GM18858 (cell line): ENCODE measurements around the gene ZNF625.
"Not testable (repeated sequence)": the region's sequence is repeated elsewhere in the genome, so short reads cannot be mapped to it uniquely, and the experiment has no call there.

Experiments
- ATAC-seq: cut with Tn5 transposase; IDR thresholded peaks from one replicate; pipeline ENCODE4 v1.9.1; 2021; ENCODE audit not compliant: unreplicated experiment

Gene ZNF625

DNA sequence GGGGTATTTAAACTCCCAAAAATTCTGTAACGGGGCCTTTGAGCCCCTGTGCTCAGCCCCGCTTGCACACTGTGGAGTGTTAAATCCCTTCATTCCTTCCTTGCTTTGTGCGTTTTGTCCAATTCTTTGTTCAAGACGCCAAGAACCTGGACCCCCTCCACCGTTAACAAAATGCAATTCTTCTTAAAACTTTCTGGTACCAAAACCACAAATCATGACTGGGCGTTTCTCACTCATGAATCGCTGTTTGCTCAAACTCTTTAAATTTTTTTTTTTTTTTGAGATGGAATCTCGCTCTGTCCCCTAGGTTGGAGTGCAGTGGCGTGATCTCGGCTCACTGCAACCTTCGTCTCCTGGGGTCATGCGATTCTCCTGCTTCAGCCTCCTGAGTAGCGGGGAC, 17.3 kb downstream of the ZNF625 start:
- no peak for ATAC-seq

DNA sequence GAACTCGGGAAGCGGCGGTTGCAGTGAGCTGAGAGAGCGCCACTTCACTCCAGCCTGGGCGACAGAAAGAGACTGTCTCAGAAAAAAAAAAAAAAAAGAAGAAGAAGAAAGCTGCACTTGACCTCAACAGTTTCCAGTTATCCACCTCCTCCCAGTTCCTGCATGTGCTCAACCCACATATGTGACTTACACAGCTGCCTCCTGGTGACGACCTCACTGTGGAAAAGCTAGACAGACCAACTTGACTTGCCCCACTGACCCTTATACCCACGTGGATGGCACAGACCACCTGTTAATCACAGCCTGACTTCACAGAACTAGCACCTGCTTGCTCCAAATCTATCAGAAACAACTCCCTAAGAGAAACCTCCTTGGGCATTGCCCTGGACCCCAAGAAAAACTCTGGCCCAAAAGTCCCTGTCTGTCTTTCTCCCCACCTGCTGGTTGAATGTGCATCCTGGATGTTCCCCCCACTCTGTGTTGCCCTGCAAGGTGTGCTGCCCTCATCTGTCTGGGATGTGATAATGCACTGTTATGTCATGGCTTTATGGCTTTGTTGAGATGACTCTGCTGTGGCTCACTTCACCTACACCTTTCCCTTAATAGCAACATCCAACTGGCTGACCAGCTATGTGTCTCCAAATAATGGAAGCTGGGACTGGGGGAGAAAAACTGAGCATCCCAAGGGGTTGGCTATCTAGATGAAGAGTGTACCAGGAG, 19.2 kb downstream of the ZNF625 start:
- ATAC-seq = no peak

DNA sequence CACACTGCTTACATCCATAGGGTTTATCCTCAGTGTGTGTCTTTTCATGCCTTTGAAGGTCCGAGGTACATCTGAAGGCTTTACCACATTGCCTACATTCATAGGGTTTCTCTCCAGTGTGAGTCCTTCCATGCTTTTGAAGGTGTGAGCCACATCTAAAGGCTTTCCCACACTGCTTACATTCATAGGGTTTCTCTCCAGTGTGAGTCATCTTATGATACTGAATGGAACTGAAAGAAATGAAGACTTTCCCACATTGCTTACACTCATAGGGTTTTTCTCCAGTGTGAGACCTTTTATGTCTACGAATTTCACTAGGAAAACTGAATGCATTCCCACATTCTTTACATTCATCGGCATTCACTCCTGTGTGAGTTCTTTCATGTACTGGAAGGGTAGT, 23.5 kb downstream of the ZNF625 start:
- no peak for ATAC-seq

DNA sequence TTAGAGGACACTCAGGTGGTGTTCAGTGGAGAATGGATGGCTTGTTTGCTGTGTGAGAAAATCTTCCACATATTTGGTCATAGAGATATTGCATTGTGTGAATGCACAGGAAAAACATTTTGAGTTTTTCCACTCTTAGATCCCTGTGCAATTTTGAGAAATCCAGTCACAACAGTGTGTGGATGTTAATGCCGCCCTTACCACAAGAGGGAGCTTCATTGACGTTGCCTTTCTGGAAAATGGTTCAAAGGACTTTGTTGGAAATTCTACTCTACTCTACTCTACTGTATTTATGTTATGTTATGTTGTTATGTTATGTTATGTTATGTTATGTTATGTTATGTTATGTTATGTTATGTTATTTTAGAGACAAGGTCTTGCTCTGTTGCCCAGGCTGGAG, 29.8 kb downstream of the ZNF625 start:
- ATAC-seq = no peak

DNA sequence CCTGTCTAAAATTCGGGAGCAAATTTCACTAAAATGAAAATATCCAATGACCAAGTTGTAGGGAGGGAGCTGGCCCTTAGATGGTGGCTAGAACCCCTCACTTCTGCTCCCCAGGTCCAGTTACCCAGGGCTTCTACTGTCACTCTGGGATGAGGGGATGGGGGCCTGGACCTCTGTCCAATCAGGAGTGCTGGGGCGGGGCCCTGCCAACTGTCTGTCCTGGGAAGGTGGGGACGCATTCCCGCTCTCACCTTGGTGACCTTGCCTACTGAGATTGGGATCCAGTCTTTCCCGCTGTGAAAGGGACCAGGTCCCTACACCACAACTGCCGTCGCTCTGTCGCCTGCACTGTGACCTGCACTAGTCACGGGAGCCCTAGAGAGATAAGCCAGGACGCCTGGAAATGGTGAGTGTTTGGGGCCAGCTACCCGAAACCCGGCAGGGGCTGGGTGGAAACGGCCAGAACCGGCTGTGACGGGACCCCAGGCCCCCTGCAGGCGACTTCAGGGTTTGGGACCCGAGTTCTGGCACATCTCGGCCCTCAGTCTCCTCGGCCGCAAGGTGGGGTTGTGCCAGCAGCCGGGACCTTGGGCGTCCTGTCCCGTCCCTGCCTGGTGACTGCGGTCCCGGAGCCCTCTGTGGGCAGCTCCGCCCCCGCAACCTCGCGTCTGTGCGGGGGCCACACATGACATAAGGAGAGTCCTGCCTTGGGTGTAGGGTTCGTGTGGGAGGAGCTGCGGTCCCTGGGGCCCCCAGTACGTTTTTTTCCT, 39.1 kb downstream of the ZNF625 start:
- ATAC-seq = no peak

DNA sequence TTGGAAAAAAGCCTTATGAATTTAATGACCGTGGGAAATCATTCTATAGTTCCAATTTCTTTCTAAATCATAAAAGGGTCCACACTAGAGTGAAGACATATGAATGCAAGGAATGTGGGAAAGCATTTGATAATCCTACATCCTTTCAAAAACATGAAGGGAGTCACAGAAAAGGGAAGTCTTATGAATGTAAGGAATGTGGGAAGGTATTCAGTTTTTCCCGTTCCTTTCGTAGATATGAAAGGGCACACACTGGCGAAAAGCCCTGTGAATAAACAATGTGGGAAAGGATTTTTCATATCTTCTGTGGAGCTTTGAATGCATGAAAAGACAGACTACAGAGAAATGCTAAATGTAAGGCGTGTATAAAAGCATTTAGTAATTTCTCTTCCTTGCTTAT, 43.4 kb downstream of the ZNF625 start:
- ATAC-seq = no peak

DNA sequence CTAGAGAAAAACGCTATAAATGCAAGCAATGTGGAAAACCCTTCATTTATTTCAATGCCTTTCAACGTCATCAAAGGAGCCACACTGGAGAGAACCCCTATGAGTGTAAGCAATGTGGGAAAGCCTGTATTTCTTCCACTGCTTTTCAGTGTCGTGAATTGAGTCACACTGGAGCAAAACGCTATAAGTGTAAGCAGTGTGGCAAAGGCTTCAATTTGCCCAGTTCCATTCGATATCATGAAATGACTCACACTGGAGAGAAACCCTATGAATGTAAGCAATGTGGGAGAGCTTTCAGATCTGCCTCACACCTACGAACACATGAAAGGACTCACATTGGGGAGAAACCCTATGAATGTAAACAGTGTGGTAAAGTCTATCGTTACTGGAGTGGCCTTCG, 43.8 kb downstream of the ZNF625 start:
- ATAC-seq = no peak

DNA sequence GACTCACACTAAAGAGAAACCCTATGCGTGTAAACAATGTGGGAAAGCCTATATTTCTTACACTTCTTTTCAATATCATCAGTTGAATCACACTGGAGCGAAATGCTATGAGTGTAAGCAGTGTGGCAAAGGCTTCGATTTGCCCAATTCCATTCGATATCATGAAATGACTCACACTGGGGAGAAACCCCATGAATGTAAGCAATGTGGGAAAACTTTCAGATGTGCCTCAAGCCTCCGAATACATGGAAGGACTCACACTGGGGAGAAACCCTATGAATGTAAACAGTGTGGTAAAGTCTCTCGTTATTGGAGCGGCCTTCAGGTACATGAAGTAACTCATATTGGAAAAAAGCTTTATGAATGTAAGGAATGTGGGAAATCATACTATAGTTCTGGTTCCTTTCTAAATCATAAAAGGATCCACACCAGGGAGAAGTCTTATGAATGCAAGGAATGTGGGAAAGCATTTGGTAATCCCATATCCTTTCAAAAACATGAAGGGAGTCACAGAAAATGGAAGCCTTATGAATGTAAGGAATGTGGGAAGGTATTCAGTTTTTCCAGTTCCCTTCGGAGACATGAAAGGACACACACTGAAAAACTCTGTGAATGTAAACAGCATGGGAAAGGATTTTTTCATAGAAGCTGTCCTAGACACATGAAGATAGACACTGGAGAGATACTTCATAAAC, 44.4 kb downstream of the ZNF625 start:
- ATAC-seq = no peak

DNA sequence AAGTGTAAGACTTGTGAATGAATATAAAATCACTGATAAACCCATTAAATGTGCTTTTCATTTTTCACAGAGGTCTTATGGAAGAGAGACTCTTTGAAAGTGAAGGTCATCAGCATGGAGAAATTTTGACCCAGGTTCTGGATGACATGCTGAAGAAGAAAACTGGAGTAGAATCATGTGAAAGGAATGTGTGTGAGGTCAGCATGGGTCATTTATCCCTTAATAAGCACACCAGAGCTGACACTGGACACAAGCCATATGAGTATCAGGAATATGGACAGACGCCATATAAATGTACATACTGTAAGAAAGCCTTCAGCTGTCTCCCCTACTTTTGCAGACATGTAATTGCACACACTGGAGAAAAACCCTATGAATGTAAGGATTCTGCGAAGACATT, 45.4 kb downstream of the ZNF625 start:
- ATAC-seq = no peak

DNA sequence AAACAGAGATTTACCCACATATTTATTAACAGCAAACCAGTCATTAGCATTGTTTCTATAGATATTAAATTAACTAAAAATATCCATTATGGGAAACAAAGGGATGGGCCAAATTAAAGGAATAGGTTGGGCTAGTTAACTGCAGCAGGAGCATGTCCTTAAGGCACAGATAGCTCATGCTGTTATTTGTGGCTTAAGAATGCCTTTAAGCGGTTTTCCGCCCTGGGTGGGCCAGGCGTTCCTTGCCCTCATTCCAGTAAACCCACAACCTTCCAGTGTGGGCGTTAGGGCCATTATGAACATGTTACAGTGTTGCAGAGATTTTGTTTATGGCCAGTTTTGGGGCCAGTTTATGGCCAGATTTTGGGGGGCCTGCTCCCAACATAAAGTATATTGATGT, 52.6 kb downstream of the ZNF625 start:
- not testable (repeated sequence) for ATAC-seq

DNA sequence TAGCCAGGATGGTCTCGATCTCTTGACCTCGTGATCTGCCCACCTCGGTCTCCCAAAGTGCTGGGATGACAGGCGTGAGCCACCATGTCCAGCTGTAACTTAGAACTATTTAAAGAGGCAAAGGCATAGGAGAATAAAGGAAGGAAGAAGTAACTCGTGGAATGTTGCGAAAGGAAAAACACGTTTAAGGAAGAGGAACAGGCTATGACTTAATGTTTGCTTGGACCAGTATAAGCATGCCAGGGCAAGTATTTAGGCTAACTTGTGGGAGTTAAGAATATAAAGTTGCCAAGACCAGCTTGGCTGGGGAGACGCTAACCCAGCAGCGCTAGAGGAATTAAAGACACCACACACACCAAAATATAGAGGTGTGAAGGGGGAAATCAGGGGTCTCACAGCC, 58.5 kb downstream of the ZNF625 start:
- ATAC-seq = no peak

DNA sequence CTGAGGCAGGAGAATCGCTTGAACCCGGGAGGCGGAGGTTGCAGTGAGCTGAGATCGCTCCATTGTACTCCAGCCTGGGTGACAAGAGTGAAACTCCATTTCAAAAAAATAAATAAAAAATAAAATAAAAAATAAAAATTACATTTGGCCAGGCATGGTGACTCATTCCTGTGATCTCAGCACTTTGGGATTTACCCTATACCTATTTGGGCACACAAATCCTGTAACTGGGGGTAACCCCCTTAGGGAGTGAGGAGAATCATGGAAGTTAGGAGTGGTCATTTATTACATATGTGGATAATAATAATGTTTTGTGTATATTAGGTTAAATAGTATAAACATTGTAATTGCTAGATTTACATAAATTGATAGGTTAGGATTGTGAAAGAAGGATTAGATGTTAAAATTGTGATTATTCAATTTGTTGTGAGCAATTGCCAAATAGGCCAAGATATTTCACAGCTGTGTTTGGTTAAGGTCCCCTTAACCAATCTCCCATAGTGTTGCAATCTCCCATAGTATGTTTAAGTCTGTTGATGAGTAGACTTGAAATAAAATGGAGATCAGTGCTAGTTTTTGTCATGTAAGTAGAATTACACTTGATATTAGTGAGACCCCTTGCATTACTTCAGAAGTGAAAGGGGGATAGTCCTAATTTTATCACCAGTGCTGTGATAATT, 61.3 kb downstream of the ZNF625 start:
- ATAC-seq = no peak
